Endothelial cell of hepatic sinusoid (primary cell): ENCODE data around the gene CDH22.

ENCODE experiments used
- in situ Hi-C: cut with HindIII; loops from 2 replicates; pipeline ENCODE4 v1.10.0; 2017; ENCODE audit warnings: low sequenced_read_pairs

CDH22 gene

GRCh38 chr20:46154796-46155195, 153.5 kb downstream of the CDH22 start:
- in situ Hi-C loops, result no loop called here

DNA sequence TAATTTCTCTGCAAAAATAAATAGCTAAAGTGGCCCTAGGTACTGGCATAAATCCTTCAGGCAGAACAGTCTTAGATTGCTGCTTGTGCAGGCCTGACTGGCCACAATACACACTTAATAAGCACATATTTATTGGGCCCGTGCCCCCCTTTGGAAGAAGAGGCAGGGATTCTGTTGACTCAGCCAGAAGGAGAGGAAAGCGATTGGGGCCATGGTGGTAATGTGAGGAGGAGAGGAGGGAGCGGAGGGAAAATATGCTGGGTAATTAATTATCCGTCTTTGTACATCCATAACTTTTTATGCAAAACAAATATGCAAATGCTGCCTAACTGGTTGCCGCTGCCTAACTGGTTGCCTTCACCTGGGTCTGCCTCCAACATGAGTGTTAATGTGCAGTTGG, 154.0 kb downstream of the CDH22 start:
- in situ Hi-C loops, result no loop called here

- in situ Hi-C loops, result no loop called here
Observed at GRCh38 chr20:46152824-46153586, 155.3 kb downstream of the CDH22 start.

DNA sequence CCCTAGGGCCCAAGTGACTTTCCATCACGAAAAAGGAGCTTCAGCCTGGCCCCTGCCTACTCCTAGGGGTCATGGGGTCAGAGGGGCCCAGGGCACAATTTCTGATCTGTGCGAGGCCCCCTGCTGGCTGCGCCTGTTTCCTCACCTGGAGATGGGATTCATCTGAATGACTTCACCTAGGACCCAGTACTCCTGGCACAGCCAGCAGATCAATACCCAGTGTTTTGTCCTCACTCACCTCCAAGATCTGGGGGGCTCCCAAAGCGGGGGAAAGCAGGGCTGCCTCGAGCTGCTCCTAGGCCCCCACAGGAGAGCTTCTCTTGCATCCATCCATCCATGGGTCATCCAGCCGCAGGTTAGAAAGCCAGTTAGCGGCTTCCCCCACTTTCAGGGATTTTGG, 156.4 kb downstream of the CDH22 start:
- in situ Hi-C loops, result no loop called here

DNA sequence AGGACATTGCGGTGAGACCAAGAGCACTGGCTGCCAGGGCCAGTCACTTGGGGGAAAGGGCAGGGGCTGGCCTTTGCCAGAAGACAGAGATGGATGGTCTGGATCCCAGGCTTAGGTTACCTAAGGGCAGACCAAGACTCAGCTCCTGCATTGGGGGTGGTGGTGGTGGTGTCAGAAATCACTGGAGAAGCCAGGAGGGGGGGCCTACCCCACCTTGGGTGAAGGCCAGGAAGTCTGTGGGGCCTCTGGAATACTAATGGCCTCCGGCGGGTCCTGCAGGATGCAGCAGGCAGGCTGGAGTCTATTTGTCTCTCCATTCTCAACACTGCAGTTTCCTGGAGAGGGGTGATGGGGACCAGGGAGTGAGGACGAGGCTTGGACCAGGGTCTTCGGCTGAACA, 157.4 kb downstream of the CDH22 start:
- in situ Hi-C loops, result no loop called here

DNA sequence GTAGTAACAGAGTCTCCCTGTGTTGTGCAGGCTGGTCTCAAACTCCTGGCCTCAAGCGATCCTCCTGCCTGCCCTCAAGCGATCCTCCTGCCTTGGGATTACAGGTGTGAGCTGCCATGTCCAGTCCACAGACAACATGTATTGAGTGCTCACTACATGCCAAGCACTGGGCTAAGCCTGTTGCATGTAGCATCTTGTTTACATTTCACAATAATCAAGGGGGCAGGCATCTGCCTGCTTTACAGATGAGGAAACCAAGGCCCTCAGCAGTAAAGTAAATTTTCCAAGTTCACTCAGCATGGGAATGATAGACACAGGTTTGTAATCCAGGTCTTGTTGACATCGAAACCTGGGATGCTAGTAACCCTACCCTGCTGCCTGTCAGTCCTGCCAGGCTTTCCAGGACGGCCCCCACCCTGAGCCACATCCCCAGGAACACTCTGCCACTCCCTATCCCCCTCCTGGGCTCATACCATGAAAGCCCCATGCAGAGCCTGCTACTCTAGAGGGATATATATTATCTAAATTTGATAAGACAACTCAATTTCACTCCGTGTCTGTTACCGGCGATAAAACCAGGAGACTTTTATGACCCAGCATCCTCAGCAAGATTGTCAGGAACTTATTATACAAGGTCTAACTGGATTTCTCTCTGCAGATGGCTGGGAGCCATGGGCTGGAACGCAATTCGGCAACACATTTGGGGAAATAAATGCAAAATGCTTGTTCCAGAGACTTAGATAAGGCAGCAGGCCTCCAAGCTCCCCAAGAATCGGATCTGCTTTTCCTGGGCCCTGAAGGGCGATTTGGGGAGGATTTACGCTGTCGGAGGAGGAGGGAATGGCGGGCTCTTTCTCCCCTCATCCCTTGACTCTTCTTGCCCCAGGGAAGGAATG, 159.7 kb downstream of the CDH22 start:
- in situ Hi-C loops, result loop anchor here (5.0 kb wide), 1 partner anchor 59 kb away; no protein-coding TSS in a partner anchor

DNA sequence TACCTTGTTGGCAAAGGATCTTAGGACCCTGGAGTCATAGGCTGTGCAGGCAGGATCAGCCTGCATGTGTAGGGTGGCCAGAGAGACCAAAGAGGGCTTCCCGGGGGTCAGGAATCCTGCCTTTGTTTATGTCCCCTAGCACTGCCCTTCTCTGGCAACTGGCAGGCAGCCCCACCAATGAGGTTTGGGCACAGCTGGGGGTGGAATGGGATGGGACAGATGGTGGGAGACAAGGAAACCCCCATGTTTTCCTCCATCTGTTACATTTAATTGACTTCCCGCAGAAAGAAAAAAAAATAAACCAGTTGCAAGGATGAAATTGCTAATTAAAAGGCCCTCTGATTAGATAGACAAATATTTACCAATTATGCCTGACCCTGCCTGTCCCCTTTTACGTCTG, 162.6 kb downstream of the CDH22 start:
- in situ Hi-C loops, result loop anchor here (5.0 kb wide), 1 partner anchor 62 kb away; no protein-coding TSS in a partner anchor

- in situ Hi-C loops, result loop anchor here (5.0 kb wide), 1 partner anchor 63 kb away; no protein-coding TSS in a partner anchor
Observed at GRCh38 chr20:46144432-46145025, 163.8 kb downstream of the CDH22 start.

GRCh38 chr20:46142124-46142523, 166.2 kb downstream of the CDH22 start:
- in situ Hi-C loops, result no loop called here

DNA sequence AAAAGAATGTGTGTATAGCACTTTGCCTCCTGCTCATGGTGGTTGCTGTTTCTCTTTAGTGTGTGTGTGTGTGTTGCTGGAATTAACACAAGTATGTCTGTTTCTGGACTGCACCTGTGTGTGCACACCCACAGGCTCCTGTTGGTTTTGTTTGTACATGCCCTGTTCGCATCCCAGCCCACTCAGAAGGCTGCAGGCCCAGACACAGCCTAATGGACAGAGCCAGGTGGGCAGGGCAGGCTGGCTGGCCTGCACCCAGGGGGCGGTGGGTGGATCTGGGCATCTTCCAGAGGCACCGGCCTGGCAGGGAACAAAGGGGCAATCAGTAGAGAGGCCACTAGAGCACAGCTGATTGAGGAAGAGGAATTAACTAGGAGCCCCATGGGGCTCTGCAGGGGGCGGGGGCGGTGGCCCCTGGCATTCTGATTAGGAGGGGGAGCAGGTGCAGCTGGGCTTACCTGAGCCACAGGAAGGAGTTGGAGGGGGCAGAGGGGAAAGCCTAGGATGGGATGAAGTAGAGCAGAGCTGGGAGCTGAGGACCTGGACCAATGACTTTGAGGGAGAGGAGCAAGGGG, 168.3 kb downstream of the CDH22 start:
- in situ Hi-C loops, result no loop called here

- in situ Hi-C loops, result no loop called here
Observed at GRCh38 chr20:46139266-46139889, 168.9 kb downstream of the CDH22 start.

DNA sequence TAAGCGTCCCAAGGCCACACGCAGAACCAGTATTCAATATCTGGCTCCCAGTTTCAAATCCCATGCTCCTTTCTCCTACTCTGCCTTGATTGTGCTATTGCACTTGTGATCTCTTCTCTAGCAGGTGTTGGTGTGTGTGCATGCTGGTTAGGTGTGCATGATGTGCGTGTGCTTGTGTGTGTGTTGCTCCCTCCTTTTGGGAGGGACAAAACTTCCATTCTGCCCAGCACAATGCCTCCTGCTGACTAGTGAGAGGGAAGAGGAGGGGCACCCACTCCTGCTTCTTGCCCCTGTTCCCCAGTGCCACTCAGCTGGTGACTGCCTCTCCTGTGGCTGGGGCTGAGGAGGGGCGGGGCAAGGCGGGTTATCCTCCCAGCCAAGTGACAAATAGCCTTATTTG, 170.5 kb downstream of the CDH22 start:
- in situ Hi-C loops, result no loop called here

DNA sequence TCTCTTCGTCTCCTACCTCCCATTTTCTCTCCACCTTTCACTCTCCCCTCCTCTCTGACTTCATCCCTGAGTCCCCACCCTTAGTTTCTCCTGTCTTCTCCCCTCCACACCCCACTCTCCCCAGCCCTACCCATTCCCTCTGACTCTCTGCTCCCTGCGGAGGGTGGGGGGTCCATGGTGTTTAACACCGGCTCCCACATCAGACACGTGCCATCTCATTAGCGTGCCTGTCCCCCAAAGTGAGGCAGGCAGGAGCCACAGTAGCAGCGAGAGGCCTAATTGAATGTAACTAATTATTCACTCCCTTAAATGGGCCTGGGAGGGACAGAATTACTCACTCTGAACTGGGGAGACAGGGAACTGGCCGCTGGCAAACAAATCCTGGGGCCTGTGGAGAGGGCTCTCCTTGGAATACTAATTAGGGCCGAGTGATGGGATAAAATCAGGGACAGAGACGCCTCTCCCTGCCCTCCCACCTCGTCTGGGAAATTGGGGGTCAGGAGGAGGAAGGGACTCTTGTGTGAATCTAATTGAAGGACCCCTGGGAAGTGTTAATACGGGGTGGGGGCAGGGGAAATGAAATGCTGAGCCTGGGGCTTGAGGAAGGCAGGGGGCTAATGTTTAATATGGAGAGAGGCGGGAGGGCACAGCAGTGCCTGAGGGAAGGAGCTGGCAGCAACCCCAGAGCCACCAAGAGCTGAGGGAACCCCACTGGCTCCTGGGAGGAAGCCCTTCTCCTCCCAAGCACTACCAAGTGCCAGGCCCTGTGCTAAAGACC, 172.3 kb downstream of the CDH22 start:
- in situ Hi-C loops, result no loop called here

DNA sequence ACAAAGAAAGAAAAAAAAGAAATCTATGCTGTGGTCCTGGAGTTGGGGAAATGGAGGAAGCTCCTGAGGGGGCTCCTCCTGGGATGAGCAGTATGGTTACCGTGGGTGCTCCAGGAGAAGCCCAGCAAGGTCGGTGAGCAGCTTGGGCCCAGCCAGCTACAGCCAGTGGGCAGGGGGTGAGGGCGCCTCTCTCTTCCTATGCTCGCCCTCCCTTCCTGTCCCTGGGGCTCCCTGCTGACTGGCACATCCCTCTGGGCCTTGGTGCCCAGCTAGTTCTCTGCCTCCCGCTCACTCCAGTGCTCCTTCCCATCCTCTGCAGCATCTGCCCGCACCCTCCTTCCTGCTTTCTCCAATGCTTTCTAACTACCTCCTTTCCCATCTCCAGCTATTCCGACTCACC, 173.6 kb downstream of the CDH22 start:
- in situ Hi-C loops, result no loop called here

GRCh38 chr20:46133886-46134654, 174.2 kb downstream of the CDH22 start:
- in situ Hi-C loops, result no loop called here

DNA sequence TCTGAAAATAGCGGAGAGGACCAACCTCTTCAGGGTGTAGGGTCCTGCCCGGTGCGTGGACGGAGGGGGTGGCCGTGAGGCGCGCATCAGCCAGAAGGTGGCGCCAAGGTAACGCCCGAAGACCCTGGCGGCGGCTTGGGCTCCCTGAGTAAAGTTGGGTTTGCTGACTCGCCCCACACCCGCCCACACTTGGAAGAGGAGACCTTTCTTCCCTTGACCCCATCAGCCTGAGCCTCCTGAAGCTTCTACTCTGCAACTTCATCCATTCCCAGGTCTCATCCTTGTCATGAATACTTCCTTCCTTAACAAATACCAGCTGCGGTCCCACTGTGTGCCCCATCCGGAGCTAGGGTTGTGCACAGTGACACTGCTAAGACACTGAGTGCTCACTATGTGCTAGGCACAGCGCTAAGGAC, 175.6 kb downstream of the CDH22 start:
- in situ Hi-C loops, result no loop called here

GRCh38 chr20:46131396-46131795, 176.9 kb downstream of the CDH22 start:
- in situ Hi-C loops, result no loop called here

- in situ Hi-C loops, result no loop called here
Observed at GRCh38 chr20:46130534-46130933, 177.8 kb downstream of the CDH22 start.

- in situ Hi-C loops, result no loop called here
Observed at GRCh38 chr20:46129955-46130481, 178.3 kb downstream of the CDH22 start.
